ENCODE results near the gene SBNO1. TPM values are rescaled to one million over a fixed set of nuclear protein-coding genes. Genes with fewer than 3 reads are reported as not detected.
A peak's percentile ranks its signal among the peaks of the same experiment; 100 is the strongest.

SBNO1 gene
- total RNA-seq, 1 experiment from 2014 or later = 68.7 TPM

DNA sequence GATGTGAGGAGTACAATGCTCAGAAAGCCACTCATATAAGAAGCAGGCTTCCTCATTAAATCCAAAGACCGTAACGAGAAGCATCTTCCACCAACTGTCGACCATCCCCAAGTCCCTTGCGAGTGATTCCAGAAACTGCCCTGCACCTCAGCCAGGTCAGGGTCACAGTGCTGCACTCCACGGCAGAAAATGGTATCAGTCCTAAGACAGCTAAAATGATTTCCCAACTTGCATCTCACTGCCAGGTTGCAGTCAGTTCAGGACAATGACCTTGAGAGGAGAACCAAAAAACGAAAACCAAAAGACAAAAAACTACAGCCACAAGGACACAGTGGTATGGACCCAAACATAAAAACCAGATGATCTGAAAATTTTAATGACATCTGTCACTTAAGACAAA, 20.6 kb downstream of the SBNO1 start:
- ATAC-seq = no peak
- TF ChIP-seq, protein P1, sequence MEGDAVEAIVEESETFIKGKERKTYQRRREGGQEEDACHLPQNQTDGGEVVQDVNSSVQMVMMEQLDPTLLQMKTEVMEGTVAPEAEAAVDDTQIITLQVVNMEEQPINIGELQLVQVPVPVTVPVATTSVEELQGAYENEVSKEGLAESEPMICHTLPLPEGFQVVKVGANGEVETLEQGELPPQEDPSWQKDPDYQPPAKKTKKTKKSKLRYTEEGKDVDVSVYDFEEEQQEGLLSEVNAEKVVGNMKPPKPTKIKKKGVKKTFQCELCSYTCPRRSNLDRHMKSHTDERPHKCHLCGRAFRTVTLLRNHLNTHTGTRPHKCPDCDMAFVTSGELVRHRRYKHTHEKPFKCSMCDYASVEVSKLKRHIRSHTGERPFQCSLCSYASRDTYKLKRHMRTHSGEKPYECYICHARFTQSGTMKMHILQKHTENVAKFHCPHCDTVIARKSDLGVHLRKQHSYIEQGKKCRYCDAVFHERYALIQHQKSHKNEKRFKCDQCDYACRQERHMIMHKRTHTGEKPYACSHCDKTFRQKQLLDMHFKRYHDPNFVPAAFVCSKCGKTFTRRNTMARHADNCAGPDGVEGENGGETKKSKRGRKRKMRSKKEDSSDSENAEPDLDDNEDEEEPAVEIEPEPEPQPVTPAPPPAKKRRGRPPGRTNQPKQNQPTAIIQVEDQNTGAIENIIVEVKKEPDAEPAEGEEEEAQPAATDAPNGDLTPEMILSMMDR (IDR thresholded peaks at IDR 0.05) = no peak
- no peak for TF ChIP-seq REST (IDR thresholded peaks at IDR 0.05; ENCODE audit: insufficient read depth in 1 of 2, low read depth in 2 of 2, low read length in 1 of 2)
- TF ChIP-seq SIN3A (IDR thresholded peaks at IDR 0.05; ENCODE audit: borderline replicate concordance, insufficient read depth, low read depth, low read length) = no peak
- no peak for TF ChIP-seq TCF7L2 (IDR thresholded peaks at IDR 0.05; ENCODE audit: low read depth, low read length)
- TF ChIP-seq POLR2AphosphoS5 (IDR thresholded peaks at IDR 0.05; ENCODE audit: low read depth, low read length) = no peak
- Histone ChIP-seq H3K4me1 (ENCODE audit: control insufficient read depth, insufficient read depth, low read length) (no peaks in the 10 kb centered on the region), H3K27ac (ENCODE audit: low read length) (no peak overlapping the region), H3K27me3 (ENCODE audit: control insufficient read depth, insufficient read depth, low read length) (no peaks in the 10 kb centered on the region), H3K9me3 (ENCODE audit: control insufficient read depth, insufficient read depth, low read depth, low read length) (no peaks in the 10 kb centered on the region), H3K4me3 (ENCODE audit: low read depth in 2 of 2, low read length in 2 of 2) (no peak overlapping the region), H3K36me3 (ENCODE audit: control insufficient read depth, insufficient read depth, low read length) (peaks cover 21% of the 10 kb centered on the region)
- BruUV-seq (replicated peaks) = no TSS peak
- ChIA-PET POLR2A (no interaction called here), CTCF (no interaction called here)
- DNase-seq (ENCODE audit: low read depth, low spot score) = no peak
- in situ Hi-C loops (cut with HindIII; ENCODE audit: low pct_unique_long_range_greater_than_20kb, low sequenced_read_pairs) (no loop called here), intact Hi-C loops (cut with micrococcal nuclease; ENCODE audit: unreplicated experiment) (no loop called here)

- intact Hi-C loops (cut with micrococcal nuclease; ENCODE audit: unreplicated experiment) = no loop called here
- CTCF ChIA-PET = no interaction called here
- POLR2A ChIA-PET = no interaction called here
- ATAC-seq (no peak), DNase-seq (ENCODE audit: low read depth, low spot score) (no peak)
- no peak overlapping the region for H3K4me3 ChIP-seq (ENCODE audit: low read depth in 2 of 2, low read length in 2 of 2)
- no peaks in the 10 kb centered on the region for H3K4me1 ChIP-seq (ENCODE audit: control insufficient read depth, insufficient read depth, low read length)
- H3K27me3 ChIP-seq (ENCODE audit: control insufficient read depth, insufficient read depth, low read length) = no peaks in the 10 kb centered on the region
- peaks cover 37% of the 10 kb centered on the region for H3K36me3 ChIP-seq (ENCODE audit: control insufficient read depth, insufficient read depth, low read length)
- TF ChIP-seq SIN3A (IDR thresholded peaks at IDR 0.05; ENCODE audit: borderline replicate concordance, insufficient read depth, low read depth, low read length) = no peak
- no peak for TF ChIP-seq POLR2AphosphoS5 (IDR thresholded peaks at IDR 0.05; ENCODE audit: low read depth, low read length)
- TF ChIP-seq TCF7L2 (IDR thresholded peaks at IDR 0.05; ENCODE audit: low read depth, low read length) = no peak
- TF ChIP-seq, protein P1 (IDR thresholded peaks at IDR 0.05) = no peak
- TF ChIP-seq REST (IDR thresholded peaks at IDR 0.05; ENCODE audit: insufficient read depth in 1 of 2, low read depth in 2 of 2, low read length in 1 of 2) = no peak
- BruUV-seq (replicated peaks) = TSS peak; percentile 8
- H3K27ac ChIP-seq (ENCODE audit: low read length) = no peak overlapping the region
- no peaks in the 10 kb centered on the region for H3K9me3 ChIP-seq (ENCODE audit: control insufficient read depth, insufficient read depth, low read depth, low read length)
- in situ Hi-C loops (cut with HindIII; ENCODE audit: low pct_unique_long_range_greater_than_20kb, low sequenced_read_pairs) = no loop called here
These were observed 27.6 kb downstream of the SBNO1 start for GRCh38 chr12:123337070-123337469.

Measured in Panc1 (cell line).